Gastrocnemius medialis (tissue), 4 donors: ENCODE data around the gene CELF1. TPM values are rescaled to one million over a fixed set of nuclear protein-coding genes. Genes with fewer than 3 reads are reported as not detected.
A peak's percentile ranks its signal among the peaks of the same experiment; 100 is the strongest.

Source experiments
- ATAC-seq, 2 donors: fragments of 150-250 bp; one replicate each; pipeline ENCODE4 v1.9.1; 2016
- DNase-seq, 2 donors: peaks; one replicate each; pipeline ENCODE4 v3.0.0-alpha.2; 2019
- H3K27ac ChIP-seq, 4 donors: fragments of 200-600 bp; sonication (generic); 1 replicate in 1 of 4; 2 replicates in 3 of 4; pipeline ENCODE4 v1.5.1; 2016 to 2018; ENCODE audit warnings: mild to moderate bottlenecking in 2 of 4, moderate library complexity in 1 of 4
- H3K27me3 ChIP-seq, 3 donors: fragments of 200-600 bp; sonication (generic) in 2 of 3; 1 replicate in 1 of 3; 2 replicates in 2 of 3; pipeline versions ENCODE4 v1.5.1 to v1.6.0; 2016 to 2019; ENCODE audit warnings: mild to moderate bottlenecking in 1 of 3, moderate library complexity in 1 of 3
- H3K36me3 ChIP-seq, 2 donors: fragments of 200-600 bp; sonication (generic) in 1 of 2; one replicate each; pipeline ENCODE4 v1.5.1; 2017 to 2018
- H3K4me1 ChIP-seq, 2 donors: fragments of 200-600 bp; sonication (generic) in 1 of 2; one replicate each; pipeline ENCODE4 v1.5.1; 2016 to 2017; ENCODE audit warnings: mild to moderate bottlenecking in 2 of 2
- H3K4me3 ChIP-seq, 4 donors: fragments of 200-600 bp; sonication (generic) in 3 of 4; 1 replicate in 1 of 4; 2 replicates in 3 of 4; pipeline ENCODE4 v1.5.1; 2016 to 2019; ENCODE audit warnings: mild to moderate bottlenecking in 2 of 4
- H3K9me3 ChIP-seq, 3 donors: fragments of 200-600 bp; sonication (generic) in 2 of 3; 1 replicate in 1 of 3; 2 replicates in 2 of 3; pipeline ENCODE4 v1.5.1; 2016 to 2019
- CTCF ChIP-seq, 5 experiments: fragments of 450-650 bp in 3 of 5; fragments of 200-600 bp in 2 of 5; sonication (generic) in 2 of 5; IDR thresholded peaks in 4 of 5; conservative IDR thresholded peaks in 1 of 5; 1 replicate in 4 of 5; 2 replicates in 1 of 5; pipeline ENCODE4 v1.5.1; 2016 to 2019; ENCODE audit warnings: antibody characterized with exemption in 5 of 5, mild to moderate bottlenecking in 3 of 5, moderate library complexity in 3 of 5
- POLR2A ChIP-seq, 2 donors: fragments of 450-650 bp; IDR thresholded peaks; one replicate each; pipeline ENCODE4 v1.6.1; 2017; ENCODE audit warnings: antibody characterized with exemption in 2 of 2, mild to moderate bottlenecking in 2 of 2, moderate library complexity in 2 of 2
- in situ Hi-C, 4 donors: fragments of 200-750 bp; cut with MboI; loops; one replicate each; pipeline versions ENCODE4 v1.15.0 to v1.8.0; 2017; ENCODE audit warnings: low sequenced_read_pairs in 4 of 4
- intact Hi-C: fragments of 100-400 bp; cut with DNase I; formaldehyde crosslinking; loops from one replicate; pipeline ENCODE4 v1.15.1; 2023; ENCODE audit warnings: low total_unique reads
- total RNA-seq, 4 donors: library from RNA; depleted of rRNA; stranded (reverse); fragments of >200 nt; gene quantifications; one replicate each; pipeline versions ENCODE4 v1.1.0 to v1.2.3, GENCODE V29; 2016

CELF1 gene
- total RNA-seq, 4 donors from 2014 or later, result 106 to 185 (median 136) TPM

GRCh38 chr11:47431356-47432083 is 121.4 kb downstream of the CELF1 start:
- ATAC-seq, result peak; percentile 75 to 83
- no peaks in the 10 kb centered on the region for H3K9me3 ChIP-seq
- peak overlapping the region; percentile 58 to 80 (median 68) for H3K27ac ChIP-seq
- intact Hi-C loops, result no loop called here
- H3K4me1 ChIP-seq, result peaks cover 0 to 24% of the 10 kb centered on the region in 2 donors
- peak; percentile 58 to 85 for DNase-seq
- no peak for TF ChIP-seq POLR2A (IDR thresholded peaks at IDR 0.05)
- TF ChIP-seq CTCF (IDR thresholded peaks at IDR 0.05 in 4 of 5, conservative IDR thresholded peaks at IDR 0.05 in 1 of 5), result no peak
- in situ Hi-C loops, result no loop called here
- H3K36me3 ChIP-seq, result no peaks in the 10 kb centered on the region
- H3K27me3 ChIP-seq, result no peaks in the 10 kb centered on the region
- no peak overlapping the region for H3K4me3 ChIP-seq

- Histone ChIP-seq H3K27ac (peak overlapping the region in 2 of 4 donors; percentile 75 to 80), H3K4me3 (no peak overlapping the region), H3K4me1 (peaks cover 0 to 25% of the 10 kb centered on the region in 2 donors), H3K27me3 (no peaks in the 10 kb centered on the region), H3K36me3 (no peaks in the 10 kb centered on the region), H3K9me3 (no peaks in the 10 kb centered on the region)
- no peak for ATAC-seq
- intact Hi-C loops (no loop called here), in situ Hi-C loops (no loop called here)
- TF ChIP-seq POLR2A (IDR thresholded peaks at IDR 0.05), result no peak
- no peak for TF ChIP-seq CTCF (IDR thresholded peaks at IDR 0.05 in 4 of 5, conservative IDR thresholded peaks at IDR 0.05 in 1 of 5)
- no peak for DNase-seq
These were observed 122.4 kb downstream of the CELF1 start for GRCh38 chr11:47430524-47430923.

GRCh38 chr11:47426062-47426956 is 126.6 kb downstream of the CELF1 start, which contains the start of gene PSMC3:
Gene PSMC3, minus strand, starts transcription at chr11:47426439. Its CDS starts 160 bp downstream, at chr11:47426279.
- Histone ChIP-seq H3K9me3 (no peaks in the 10 kb centered on the region), H3K27me3 (no peaks in the 10 kb centered on the region), H3K36me3 (peaks cover 3 to 40% of the 10 kb centered on the region in 2 donors), H3K4me3 (peak within 1 kb of the TSS; percentile 73 to 99 (median 84)), H3K27ac (peak within 1 kb of the TSS; percentile 91 to 96 (median 94)), H3K4me1 (peaks cover 15 to 25% of the 10 kb centered on the region in 2 donors)
- peak; percentile 97 to 98 for DNase-seq
- peak; percentile 89 to 91 for ATAC-seq
- TF ChIP-seq POLR2A (IDR thresholded peaks at IDR 0.05) (peak; percentile 89 to 90), CTCF (IDR thresholded peaks at IDR 0.05 in 4 of 5, conservative IDR thresholded peaks at IDR 0.05 in 1 of 5) (no peak)
- intact Hi-C loops (loop anchor here (1.0 to 10.0 kb wide), 3 partner anchors 18 to 1572 kb away; partner anchors contain the start of gene SLC39A13), in situ Hi-C loops (no loop called here)

GRCh38 chr11:47425611-47426010 is 127.3 kb downstream of the CELF1 start:
- Histone ChIP-seq H3K27me3 (no peaks in the 10 kb centered on the region), H3K4me3 (peak overlapping the region; percentile 73 to 99 (median 84)), H3K9me3 (no peaks in the 10 kb centered on the region), H3K4me1 (peaks cover 15 to 23% of the 10 kb centered on the region in 2 donors), H3K36me3 (peaks cover 3 to 47% of the 10 kb centered on the region in 2 donors), H3K27ac (peak overlapping the region; percentile 91 to 96 (median 94))
- in situ Hi-C loops (no loop called here), intact Hi-C loops (loop anchor here (1.0 to 10.0 kb wide), 3 partner anchors 17 to 1571 kb away; partner anchors contain the start of gene SLC39A13)
- ATAC-seq (peak in 1 of 2 donors; percentile 1), DNase-seq (no peak)
- TF ChIP-seq POLR2A (IDR thresholded peaks at IDR 0.05), result no peak
- no peak for TF ChIP-seq CTCF (IDR thresholded peaks at IDR 0.05 in 4 of 5, conservative IDR thresholded peaks at IDR 0.05 in 1 of 5)
